Liver (tissue), 9 donors: Measurements from ENCODE around the gene MAG. TPM values are rescaled to one million over a fixed set of nuclear protein-coding genes. Genes with fewer than 3 reads are reported as not detected.

Experiments used
- DNase-seq: peaks from one replicate; pipeline ENCODE4 v3.0.0-alpha.2; 2017; ENCODE audit warnings: low spot score
- H3K27ac ChIP-seq, 2 donors: one replicate each; pipeline ENCODE4 v1.7.0; 2013; ENCODE audit warnings: inconsistent platforms in 2 of 2, low read length in 2 of 2, control low read depth in 1 of 2, low read depth in 1 of 2, mild to moderate bottlenecking in 1 of 2
- H3K27me3 ChIP-seq, 4 donors: one replicate each; pipeline versions ENCODE4 v1.6.1 to v1.7.0; 2013; ENCODE audit warnings: low read length in 3 of 4, inconsistent platforms in 1 of 4, mild to moderate bottlenecking in 1 of 4, moderate library complexity in 1 of 4; ENCODE audit not compliant: control insufficient read depth in 4 of 4, insufficient read depth in 4 of 4
- H3K36me3 ChIP-seq, 4 donors: one replicate each; pipeline versions ENCODE4 v1.6.1 to v1.7.0; 2013; ENCODE audit warnings: low read length in 3 of 4, mild to moderate bottlenecking in 3 of 4, low read depth in 1 of 4, moderate library complexity in 1 of 4; ENCODE audit not compliant: control insufficient read depth in 4 of 4, insufficient read depth in 3 of 4
- H3K4me1 ChIP-seq, 4 donors: one replicate each; pipeline versions ENCODE4 v1.6.1 to v1.7.0; 2013; ENCODE audit warnings: low read length in 3 of 4, mild to moderate bottlenecking in 3 of 4, moderate library complexity in 1 of 4; ENCODE audit not compliant: control insufficient read depth in 4 of 4, insufficient read depth in 4 of 4
- H3K4me3 ChIP-seq, 3 donors: one replicate each; pipeline versions ENCODE4 v1.6.1 to v1.7.0; 2013; ENCODE audit warnings: low read length in 3 of 3, control low read depth in 1 of 3, low read depth in 1 of 3, mild to moderate bottlenecking in 1 of 3
- H3K9ac ChIP-seq, 2 donors: one replicate each; pipeline ENCODE4 v1.7.0; 2013; ENCODE audit warnings: low read length in 2 of 2, mild to moderate bottlenecking in 2 of 2, moderate library complexity in 2 of 2, control low read depth in 1 of 2, low read depth in 1 of 2
- H3K9me3 ChIP-seq, 4 donors: one replicate each; pipeline versions ENCODE4 v1.6.1 to v1.7.0; 2013; ENCODE audit warnings: low read length in 3 of 4; ENCODE audit not compliant: control insufficient read depth in 4 of 4
- EGR1 ChIP-seq, 2 donors: IDR thresholded peaks; 2 replicates each; pipeline ENCODE4 v1.6.1; 2016 to 2018; ENCODE audit warnings: antibody characterized with exemption in 2 of 2, low read depth in 2 of 2
- FOXA1 ChIP-seq: IDR thresholded peaks from 2 replicates; pipeline ENCODE4 v1.6.1; 2016; ENCODE audit warnings: antibody characterized with exemption
- FOXA2 ChIP-seq: IDR thresholded peaks from 2 replicates; pipeline ENCODE4 v1.6.1; 2016; ENCODE audit warnings: antibody characterized with exemption
- GABPA ChIP-seq, 2 donors: IDR thresholded peaks in 1 of 2; conservative IDR thresholded peaks in 1 of 2; 2 replicates each; pipeline ENCODE4 v1.6.1; 2016; ENCODE audit warnings: antibody characterized with exemption in 2 of 2, mild to moderate bottlenecking in 1 of 2, moderate library complexity in 1 of 2
- HNF4A ChIP-seq, 2 donors: conservative IDR thresholded peaks; 2 replicates each; pipeline ENCODE4 v1.6.1; 2016; ENCODE audit warnings: antibody characterized with exemption in 2 of 2, mild to moderate bottlenecking in 2 of 2
- HNF4G ChIP-seq: IDR thresholded peaks from 2 replicates; pipeline ENCODE4 v1.6.1; 2016; ENCODE audit warnings: antibody characterized with exemption
- JUND ChIP-seq, 2 donors: IDR thresholded peaks; 2 replicates each; pipeline ENCODE4 v1.6.1; 2016; ENCODE audit warnings: antibody characterized with exemption in 2 of 2
- NR2F2 ChIP-seq: IDR thresholded peaks from 2 replicates; pipeline ENCODE4 v1.6.1; 2016; ENCODE audit warnings: antibody characterized with exemption
- RAD21 ChIP-seq, 2 donors: IDR thresholded peaks; 2 replicates each; pipeline ENCODE4 v1.6.1; 2016; ENCODE audit warnings: antibody characterized with exemption in 2 of 2, mild to moderate bottlenecking in 2 of 2
- RXRA ChIP-seq, 2 donors: IDR thresholded peaks; 2 replicates each; pipeline ENCODE4 v1.6.1; 2017 to 2018; ENCODE audit warnings: antibody characterized with exemption in 2 of 2, mild to moderate bottlenecking in 1 of 2
- SP1 ChIP-seq: IDR thresholded peaks from 2 replicates; pipeline ENCODE4 v1.6.1; 2018; ENCODE audit warnings: antibody characterized with exemption, mild to moderate bottlenecking
- TAF1 ChIP-seq: conservative IDR thresholded peaks from 2 replicates; pipeline ENCODE4 v1.6.1; 2016; ENCODE audit warnings: antibody characterized with exemption, mild to moderate bottlenecking
- YY1 ChIP-seq: IDR thresholded peaks from 2 replicates; pipeline ENCODE4 v1.6.1; 2016; ENCODE audit warnings: antibody characterized with exemption, mild to moderate bottlenecking
- WGBS: extraction: QIAGEN DNeasy Blood & Tissue Kit; methylation state at CpG from one replicate; pipeline ENCODE4 v1.1.7; 2013; 5-methylcytosine and 5-hydroxymethylcytosine counted together
- polyA plus RNA-seq, 2 donors: library from polyadenylated mRNA; stranded (reverse) in 1 of 2; unstranded in 1 of 2; fragments of 200-250 nt in 1 of 2; fragments of >200 nt in 1 of 2; fragmentation: Nextera tagmentation in 1 of 2; extraction: Ambion mirVana in 1 of 2; gene quantifications; one replicate each; pipeline versions ENCODE4 v1.2.1 to v1.2.3, GENCODE V29; 2013 to 2015
- total RNA-seq, 2 donors: library from RNA; depleted of rRNA; stranded (reverse); fragments of >200 nt; gene quantifications; one replicate each; pipeline ENCODE4 v1.2.3, GENCODE V29; 2014
- TF ChIP-seq, protein P1 (sequence below): IDR thresholded peaks from 2 replicates; pipeline ENCODE4 v1.6.1; 2016; ENCODE audit warnings: antibody characterized with exemption
- TF ChIP-seq, protein P2 (sequence below): IDR thresholded peaks from 2 replicates; pipeline ENCODE4 v1.6.1; 2016; ENCODE audit warnings: antibody characterized with exemption, mild to moderate bottlenecking
- TF ChIP-seq, protein P3 (sequence below): fragments of 150-350 bp; IDR thresholded peaks from 2 replicates; pipeline ENCODE4 v1.5.1; 2017; ENCODE audit warnings: improper control_type of control experiment, low read depth, low read length; ENCODE audit not compliant: missing input control
- TF ChIP-seq, protein P4 (sequence below): IDR thresholded peaks from 2 replicates; pipeline ENCODE4 v1.6.1; 2016; ENCODE audit warnings: antibody characterized with exemption
- TF ChIP-seq, protein P5 (sequence below): IDR thresholded peaks from 2 replicates; pipeline ENCODE4 v1.6.1; 2016; ENCODE audit warnings: antibody characterized with exemption
- donor health status: healthy.
- donor health status: healthy.
- donor health status: healthy.
- donor health status: healthy.
- donor health status: healthy.

MAG gene
- total and polyA plus RNA-seq, 4 donors: 0.29 to 3.9 (median 0.33) TPM; not detected in 1

DNA sequence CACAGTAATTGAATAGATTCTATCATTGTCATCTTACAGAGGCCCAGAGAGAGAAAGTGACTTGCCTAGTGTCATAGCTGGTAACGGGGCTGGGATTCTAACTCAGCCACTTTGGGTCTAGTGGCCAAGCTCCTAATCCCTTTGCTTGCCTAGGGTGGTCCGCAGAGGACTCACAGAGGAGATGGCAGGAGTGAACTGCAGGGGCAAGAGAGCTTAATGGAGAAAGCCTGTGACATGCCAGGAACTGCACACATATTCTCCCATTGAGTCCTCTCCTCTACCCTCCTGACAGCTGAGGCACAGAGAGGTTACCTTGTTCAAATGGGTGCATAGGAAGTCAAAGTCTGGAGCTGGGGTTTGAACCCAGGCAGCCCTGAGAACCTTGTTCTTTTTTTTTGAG lies 40.5 kb upstream of the MAG start:
- Histone ChIP-seq H3K36me3 (peaks cover 3 to 15% (median 6%) of the 10 kb centered on the region in 4 donors), H3K4me3 (no peak overlapping the region), H3K9me3 (no peaks in the 10 kb centered on the region), H3K27me3 (no peaks in the 10 kb centered on the region), H3K27ac (no peak overlapping the region), H3K4me1 (peaks cover 2 to 60% (median 40%) of the 10 kb centered on the region in 4 donors), H3K9ac (no peak overlapping the region)
- no peak for DNase-seq
- TF ChIP-seq, protein P1, sequence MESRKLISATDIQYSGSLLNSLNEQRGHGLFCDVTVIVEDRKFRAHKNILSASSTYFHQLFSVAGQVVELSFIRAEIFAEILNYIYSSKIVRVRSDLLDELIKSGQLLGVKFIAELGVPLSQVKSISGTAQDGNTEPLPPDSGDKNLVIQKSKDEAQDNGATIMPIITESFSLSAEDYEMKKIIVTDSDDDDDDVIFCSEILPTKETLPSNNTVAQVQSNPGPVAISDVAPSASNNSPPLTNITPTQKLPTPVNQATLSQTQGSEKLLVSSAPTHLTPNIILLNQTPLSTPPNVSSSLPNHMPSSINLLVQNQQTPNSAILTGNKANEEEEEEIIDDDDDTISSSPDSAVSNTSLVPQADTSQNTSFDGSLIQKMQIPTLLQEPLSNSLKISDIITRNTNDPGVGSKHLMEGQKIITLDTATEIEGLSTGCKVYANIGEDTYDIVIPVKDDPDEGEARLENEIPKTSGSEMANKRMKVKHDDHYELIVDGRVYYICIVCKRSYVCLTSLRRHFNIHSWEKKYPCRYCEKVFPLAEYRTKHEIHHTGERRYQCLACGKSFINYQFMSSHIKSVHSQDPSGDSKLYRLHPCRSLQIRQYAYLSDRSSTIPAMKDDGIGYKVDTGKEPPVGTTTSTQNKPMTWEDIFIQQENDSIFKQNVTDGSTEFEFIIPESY: no peak
- TF ChIP-seq HNF4A (conservative IDR thresholded peaks at IDR 0.05) (no peak), NR2F2 (no peak), FOXA2 (no peak), EGR1 (IDR thresholded peaks at IDR 0.05; ENCODE audit: low read depth in 2 of 2) (no peak), FOXA1 (no peak), JUND (IDR thresholded peaks at IDR 0.05) (no peak)
- WGBS: 92% methylated on average over 2 of the region's 2 CpGs

DNA sequence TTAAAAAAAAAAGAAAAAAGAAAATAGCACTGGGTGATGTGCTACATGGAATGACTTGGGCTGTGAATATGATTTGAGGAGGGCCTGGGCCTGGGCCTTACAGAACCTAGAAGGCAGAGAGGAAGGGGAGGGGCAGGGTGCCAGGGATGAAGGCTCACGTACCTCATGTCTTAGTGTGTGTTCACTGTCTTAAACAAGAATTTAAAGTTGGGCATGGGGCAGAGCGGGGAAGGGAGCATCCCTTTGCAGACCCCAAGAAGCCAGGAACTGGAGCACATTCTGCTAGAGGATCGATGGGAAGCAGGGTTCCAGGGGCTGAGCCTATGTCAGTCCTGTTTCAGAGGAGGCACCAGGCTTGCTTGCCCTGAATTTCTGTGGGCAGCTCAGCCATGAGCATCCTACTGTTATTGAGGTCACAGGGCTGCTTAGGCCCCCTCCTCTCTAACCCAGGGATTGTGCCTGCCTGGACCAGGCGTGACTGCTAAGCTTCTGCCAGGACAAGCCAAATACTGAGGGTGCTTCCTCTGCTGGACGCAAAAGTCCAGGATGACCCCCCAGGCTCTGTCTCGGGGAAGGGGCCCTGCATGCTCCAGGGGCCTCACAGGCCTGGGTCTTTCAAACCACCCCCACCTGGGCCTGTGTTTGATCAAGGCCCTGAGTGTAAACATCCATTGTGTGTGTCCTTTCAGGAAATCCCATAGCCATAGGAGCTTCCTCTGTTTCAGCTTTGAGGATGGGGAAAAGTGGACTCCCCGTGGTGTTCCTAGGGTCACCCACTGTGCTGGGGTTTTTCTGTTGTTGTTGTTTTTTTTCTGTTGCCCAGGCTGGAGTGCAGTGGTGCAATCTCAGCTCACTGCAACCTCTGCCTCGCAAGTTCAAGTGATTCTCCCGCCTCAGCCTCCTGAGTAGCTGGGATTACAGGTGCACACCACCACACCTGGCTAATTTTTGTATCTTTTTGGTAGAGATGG lies 38.4 kb upstream of the MAG start:
- Histone ChIP-seq H3K27me3 (no peaks in the 10 kb centered on the region), H3K9ac (no peak overlapping the region), H3K27ac (no peak overlapping the region), H3K36me3 (peaks cover 3 to 15% (median 6%) of the 10 kb centered on the region in 4 donors), H3K4me3 (no peak overlapping the region), H3K4me1 (peaks cover 6 to 74% (median 48%) of the 10 kb centered on the region in 4 donors), H3K9me3 (no peaks in the 10 kb centered on the region)
- 86% methylated on average over 9 of the region's 9 CpGs for WGBS
- no peak for DNase-seq
- TF ChIP-seq SP1 (no peak), NR2F2 (no peak), JUND (IDR thresholded peaks at IDR 0.05) (no peak), RAD21 (IDR thresholded peaks at IDR 0.05) (no peak), HNF4G (no peak), TAF1 (no peak), FOXA1 (no peak), GABPA (IDR thresholded peaks at IDR 0.05 in 1 of 2, conservative IDR thresholded peaks at IDR 0.05 in 1 of 2) (no peak), EGR1 (IDR thresholded peaks at IDR 0.05; ENCODE audit: low read depth in 2 of 2) (no peak), RXRA (IDR thresholded peaks at IDR 0.05) (no peak), HNF4A (conservative IDR thresholded peaks at IDR 0.05) (no peak), YY1 (no peak), FOXA2 (no peak)
- TF ChIP-seq, protein P1: no peak
- TF ChIP-seq, protein P2, sequence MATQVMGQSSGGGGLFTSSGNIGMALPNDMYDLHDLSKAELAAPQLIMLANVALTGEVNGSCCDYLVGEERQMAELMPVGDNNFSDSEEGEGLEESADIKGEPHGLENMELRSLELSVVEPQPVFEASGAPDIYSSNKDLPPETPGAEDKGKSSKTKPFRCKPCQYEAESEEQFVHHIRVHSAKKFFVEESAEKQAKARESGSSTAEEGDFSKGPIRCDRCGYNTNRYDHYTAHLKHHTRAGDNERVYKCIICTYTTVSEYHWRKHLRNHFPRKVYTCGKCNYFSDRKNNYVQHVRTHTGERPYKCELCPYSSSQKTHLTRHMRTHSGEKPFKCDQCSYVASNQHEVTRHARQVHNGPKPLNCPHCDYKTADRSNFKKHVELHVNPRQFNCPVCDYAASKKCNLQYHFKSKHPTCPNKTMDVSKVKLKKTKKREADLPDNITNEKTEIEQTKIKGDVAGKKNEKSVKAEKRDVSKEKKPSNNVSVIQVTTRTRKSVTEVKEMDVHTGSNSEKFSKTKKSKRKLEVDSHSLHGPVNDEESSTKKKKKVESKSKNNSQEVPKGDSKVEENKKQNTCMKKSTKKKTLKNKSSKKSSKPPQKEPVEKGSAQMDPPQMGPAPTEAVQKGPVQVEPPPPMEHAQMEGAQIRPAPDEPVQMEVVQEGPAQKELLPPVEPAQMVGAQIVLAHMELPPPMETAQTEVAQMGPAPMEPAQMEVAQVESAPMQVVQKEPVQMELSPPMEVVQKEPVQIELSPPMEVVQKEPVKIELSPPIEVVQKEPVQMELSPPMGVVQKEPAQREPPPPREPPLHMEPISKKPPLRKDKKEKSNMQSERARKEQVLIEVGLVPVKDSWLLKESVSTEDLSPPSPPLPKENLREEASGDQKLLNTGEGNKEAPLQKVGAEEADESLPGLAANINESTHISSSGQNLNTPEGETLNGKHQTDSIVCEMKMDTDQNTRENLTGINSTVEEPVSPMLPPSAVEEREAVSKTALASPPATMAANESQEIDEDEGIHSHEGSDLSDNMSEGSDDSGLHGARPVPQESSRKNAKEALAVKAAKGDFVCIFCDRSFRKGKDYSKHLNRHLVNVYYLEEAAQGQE: no peak
- TF ChIP-seq, protein P3, sequence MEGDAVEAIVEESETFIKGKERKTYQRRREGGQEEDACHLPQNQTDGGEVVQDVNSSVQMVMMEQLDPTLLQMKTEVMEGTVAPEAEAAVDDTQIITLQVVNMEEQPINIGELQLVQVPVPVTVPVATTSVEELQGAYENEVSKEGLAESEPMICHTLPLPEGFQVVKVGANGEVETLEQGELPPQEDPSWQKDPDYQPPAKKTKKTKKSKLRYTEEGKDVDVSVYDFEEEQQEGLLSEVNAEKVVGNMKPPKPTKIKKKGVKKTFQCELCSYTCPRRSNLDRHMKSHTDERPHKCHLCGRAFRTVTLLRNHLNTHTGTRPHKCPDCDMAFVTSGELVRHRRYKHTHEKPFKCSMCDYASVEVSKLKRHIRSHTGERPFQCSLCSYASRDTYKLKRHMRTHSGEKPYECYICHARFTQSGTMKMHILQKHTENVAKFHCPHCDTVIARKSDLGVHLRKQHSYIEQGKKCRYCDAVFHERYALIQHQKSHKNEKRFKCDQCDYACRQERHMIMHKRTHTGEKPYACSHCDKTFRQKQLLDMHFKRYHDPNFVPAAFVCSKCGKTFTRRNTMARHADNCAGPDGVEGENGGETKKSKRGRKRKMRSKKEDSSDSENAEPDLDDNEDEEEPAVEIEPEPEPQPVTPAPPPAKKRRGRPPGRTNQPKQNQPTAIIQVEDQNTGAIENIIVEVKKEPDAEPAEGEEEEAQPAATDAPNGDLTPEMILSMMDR: no peak
- TF ChIP-seq, protein P4, sequence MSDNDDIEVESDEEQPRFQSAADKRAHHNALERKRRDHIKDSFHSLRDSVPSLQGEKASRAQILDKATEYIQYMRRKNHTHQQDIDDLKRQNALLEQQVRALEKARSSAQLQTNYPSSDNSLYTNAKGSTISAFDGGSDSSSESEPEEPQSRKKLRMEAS: no peak
- TF ChIP-seq, protein P5, sequence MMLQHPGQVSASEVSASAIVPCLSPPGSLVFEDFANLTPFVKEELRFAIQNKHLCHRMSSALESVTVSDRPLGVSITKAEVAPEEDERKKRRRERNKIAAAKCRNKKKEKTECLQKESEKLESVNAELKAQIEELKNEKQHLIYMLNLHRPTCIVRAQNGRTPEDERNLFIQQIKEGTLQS: no peak
